GM12878 (cell line): Measurements from ENCODE around the gene GIPC3. TPM values are rescaled to one million over a fixed set of nuclear protein-coding genes. Genes with fewer than 3 reads are reported as not detected.

Source experiments
- ATAC-seq: fragments of 200-7000 bp; cut with Tn5 transposase; 3 replicates; pipeline ENCODE4 v1.9.1; 2020; ENCODE audit warnings: mild to moderate bottlenecking, moderate library complexity
- BruUV-seq: library from RNA; stranded (reverse); fragments of 400-500 nt; replicated peaks from 2 replicates; lab custom pipeline; 2021; lab: Mats Ljungman, UMichigan
- CTCF ChIA-PET: fragments of 300-600 bp; sonication (Branson Sonifier 250); formaldehyde crosslinking; extraction: SDS; loops from one replicate; lab custom pipeline; 2021; ENCODE audit warnings: inconsistent platforms; lab: Yijun Ruan, JAX
- POLR2A ChIA-PET: fragments of 350-600 bp; formaldehyde crosslinking; extraction: SDS; loops from one replicate; lab custom pipeline; 2021; ENCODE audit warnings: inconsistent platforms; lab: Charles Lee
- RAD21 ChIA-PET: fragments of 300-600 bp; sonication (Branson Sonifier 250); formaldehyde crosslinking; loops from one replicate; lab custom pipeline; 2023; ENCODE audit warnings: antibody characterized with exemption; ENCODE audit not compliant: unreplicated experiment; lab: Charles Lee
- SMC1A ChIA-PET: fragments of 300-600 bp; sonication (Branson Sonifier 250); formaldehyde crosslinking; loops from one replicate; lab custom pipeline; 2023; ENCODE audit not compliant: unreplicated experiment, uncharacterized antibody; lab: Charles Lee
- DNase-seq: peaks from one replicate; pipeline ENCODE4 v3.0.0-alpha.2; 2011; ENCODE audit warnings: low read depth, low spot score
- FAIRE-seq: peaks from 3 replicates; lab custom pipeline; 2011; peaks lifted over from hg19 to GRCh38; lab: Jason Lieb, UNC
- H2AFZ ChIP-seq: 2 replicates; pipeline ENCODE4 v1.6.0; 2011; ENCODE audit warnings: low read depth, low read length, control low read depth; ENCODE audit not compliant: control insufficient read depth
- H3K27ac ChIP-seq: 2 replicates; pipeline ENCODE4 v1.5.1; 2011; ENCODE audit warnings: control low read depth; ENCODE audit not compliant: control insufficient read depth, insufficient read depth
- H3K27me3 ChIP-seq, 2 experiments: replicated peaks in 1 of 2; 2 replicates each; pipeline versions ENCODE4 v1.6.0 to v1.6.1; 2011; ENCODE audit warnings: low read length in 1 of 2; ENCODE audit not compliant: control insufficient read depth in 2 of 2, insufficient read depth in 2 of 2
- H3K36me3 ChIP-seq, 2 experiments: 2 replicates each; pipeline ENCODE4 v1.5.1; 2011; ENCODE audit warnings: low read length in 1 of 2; ENCODE audit not compliant: control insufficient read depth in 2 of 2, insufficient read depth in 2 of 2
- H3K4me1 ChIP-seq: 2 replicates; pipeline ENCODE4 v1.6.1; 2011; ENCODE audit warnings: mild to moderate bottlenecking, low read length, moderate library complexity, mixed read lengths; ENCODE audit not compliant: control insufficient read depth, insufficient read depth
- H3K4me2 ChIP-seq: 2 replicates; pipeline ENCODE4 v1.6.0; 2011; ENCODE audit warnings: control low read depth; ENCODE audit not compliant: control insufficient read depth, insufficient read depth
- H3K4me3 ChIP-seq: fragments of 200-600 bp; sonication (generic); 2 replicates; pipeline ENCODE4 v1.5.1; 2016
- H3K79me2 ChIP-seq: 2 replicates; pipeline ENCODE4 v1.6.0; 2011; ENCODE audit warnings: low read length; ENCODE audit not compliant: control insufficient read depth, insufficient read depth
- H3K9ac ChIP-seq: 2 replicates; pipeline ENCODE4 v1.8.0; 2011; ENCODE audit warnings: low read length, control low read depth, mixed read lengths; ENCODE audit not compliant: control insufficient read depth, insufficient read depth
- H3K9me3 ChIP-seq: replicated peaks from 3 replicates; pipeline ENCODE4 v1.5.1; 2011; ENCODE audit warnings: mild to moderate bottlenecking, low read length; ENCODE audit not compliant: control insufficient read depth, insufficient read depth
- H4K20me1 ChIP-seq: 2 replicates; pipeline ENCODE4 v1.6.0; 2011; ENCODE audit not compliant: control insufficient read depth, insufficient read depth
- CEBPZ ChIP-seq: fragments of 150-350 bp; IDR thresholded peaks from 2 replicates; pipeline ENCODE4 v1.6.1; 2016; ENCODE audit warnings: low read depth, low read length
- HDGF ChIP-seq: fragments of 450-650 bp; IDR thresholded peaks from 2 replicates; pipeline ENCODE4 v1.6.1; 2016; ENCODE audit warnings: antibody characterized with exemption
- IKZF1 ChIP-seq: fragments of 450-650 bp; conservative IDR thresholded peaks from 2 replicates; pipeline ENCODE4 v1.6.1; 2017; ENCODE audit warnings: antibody characterized with exemption, mild to moderate bottlenecking
- NFXL1 ChIP-seq: fragments of 450-650 bp; IDR thresholded peaks from 2 replicates; pipeline ENCODE4 v1.6.1; 2017; ENCODE audit warnings: antibody characterized with exemption, mild to moderate bottlenecking, borderline replicate concordance
- NR2C1 ChIP-seq: fragments of 450-650 bp; IDR thresholded peaks from 2 replicates; pipeline ENCODE4 v1.6.1; 2017; ENCODE audit warnings: antibody characterized with exemption, mild to moderate bottlenecking, moderate library complexity
- NRF1 ChIP-seq: conservative IDR thresholded peaks from 2 replicates; pipeline ENCODE4 v1.6.1; 2011; ENCODE audit warnings: mild to moderate bottlenecking, low read depth, low read length, improper control_type of control experiment
- PBX3 ChIP-seq: IDR thresholded peaks from 2 replicates; pipeline ENCODE4 v1.6.1; 2011; ENCODE audit warnings: mild to moderate bottlenecking, low read depth, low read length, moderate library complexity; ENCODE audit not compliant: insufficient replicate concordance
- POU2F2 ChIP-seq: IDR thresholded peaks from 3 replicates; pipeline ENCODE4 v1.6.1; 2011; ENCODE audit warnings: low read depth, mild to moderate bottlenecking, low read length, borderline replicate concordance
- RAD21 ChIP-seq: IDR thresholded peaks from 2 replicates; pipeline ENCODE4 v1.6.1; 2011; ENCODE audit warnings: mild to moderate bottlenecking, low read depth, low read length, moderate library complexity; ENCODE audit not compliant: insufficient read depth
- RBBP5 ChIP-seq: fragments of 200-600 bp; sonication (generic); conservative IDR thresholded peaks from 2 replicates; pipeline ENCODE4 v1.6.1; 2016
- RUNX3 ChIP-seq: IDR thresholded peaks from 2 replicates; pipeline ENCODE4 v1.6.1; 2012; ENCODE audit warnings: low read length, inconsistent platforms
- SMAD5 ChIP-seq: IDR thresholded peaks from 2 replicates; pipeline ENCODE4 v1.6.1; 2016; ENCODE audit warnings: antibody characterized with exemption, low read depth
- ZNF687 ChIP-seq: fragments of 450-650 bp; IDR thresholded peaks from 2 replicates; pipeline ENCODE4 v1.6.1; 2017; ENCODE audit warnings: mild to moderate bottlenecking, moderate library complexity
- WGBS: methylation state at CpG from one replicate; pipeline ENCODE4 v1.1.6; 2016; ENCODE audit warnings: low lambda C conversion rate; ENCODE audit not compliant: insufficient replicate concordance, insufficient coverage; ENCODE audit errors: missing lambda C conversion rate; 5-methylcytosine and 5-hydroxymethylcytosine counted together
- in situ Hi-C: fragments of 300-500 bp; cut with MboI; formaldehyde crosslinking; loops from 9 replicates; pipeline ENCODE4 v1.14.3; 2018; ENCODE audit warnings: mixed read lengths
- intact Hi-C: fragments of 100-400 bp; cut with micrococcal nuclease; formaldehyde crosslinking; loops from one replicate; pipeline ENCODE4 v1.14.2; 2022; ENCODE audit not compliant: unreplicated experiment
- polyA plus RNA-seq, 11 experiments: library from polyadenylated mRNA; depleted of rRNA in 4 of 11; unstranded in 6 of 11; stranded (reverse) in 5 of 11; fragments of >200 nt; fragmentation: Nextera tagmentation in 4 of 11; fragmentation: Illumina TruSeq in 1 of 11; extraction: Ambion mirVana in 4 of 11; extraction: Trizol in 1 of 11; gene quantifications; 1 replicate in 1 of 11; 2 replicates in 10 of 11; pipeline versions ENCODE4 v1.2.1 to v1.2.3, GENCODE V29; 2011 to 2016; ENCODE audit warnings: inconsistent platforms in 2 of 11, missing spikeins in 2 of 11, low read depth in 1 of 11
- total RNA-seq, 4 experiments: library from RNA; depleted of rRNA in 3 of 4; stranded (reverse); fragments of >200 nt in 3 of 4; fragmentation: Illumina TruSeq in 1 of 4; extraction: Trizol in 1 of 4; gene quantifications; 2 replicates each; pipeline versions ENCODE4 v1.2.1 to v1.2.3, GENCODE V29; 2013 to 2021

GIPC3 gene
- total and polyA plus RNA-seq, 10 of the 15 experiments (the other 5 are each of a cell fraction or from before 2014, with no cell fraction given): not detected

- Histone ChIP-seq H3K79me2 (no peaks in the 10 kb centered on the region), H3K36me3 (peaks cover 2 to 7% of the 10 kb centered on the region in 2 experiments; a peak in 3 of 4 replicates), H3K27me3 (no peaks in the 10 kb centered on the region), H3K4me1 (no peaks in the 10 kb centered on the region), H3K27ac (no peak overlapping the region), H3K4me2 (no peak overlapping the region), H3K4me3 (no peak overlapping the region), H4K20me1 (no peaks in the 10 kb centered on the region), H3K9me3 (no peaks in the 10 kb centered on the region), H3K9ac (no peak overlapping the region), H2AFZ (no peak overlapping the region)
- SMC1A ChIA-PET: interaction anchor here (0.6 to 1.1 kb wide), 3 partner anchors 46 to 658 kb away, joined by 3 to 4 read pairs (median 3); no protein-coding TSS in a partner anchor
- no TSS peak for BruUV-seq
- intact Hi-C loops (loop anchor here (1.0 to 5.0 kb wide), 2 partner anchors 73 to 162 kb away; partner anchors contain the start of gene TJP3), in situ Hi-C loops (no loop called here)
- POLR2A ChIA-PET: interaction anchor here (0.6 to 0.9 kb wide), 3 partner anchors 9 to 852 kb away, joined by 3 to 5 read pairs (median 5); partner anchors contain the start of gene MRPL54
- DNase-seq (no peak), FAIRE-seq (peak; percentile 49), ATAC-seq (peak; percentile 92)
- CTCF ChIA-PET: interaction anchor here (0.6 to 2.7 kb wide), 17 partner anchors 8 to 670 kb away, joined by 3 to 20 read pairs (median 4); partner anchors contain the start of gene MFSD12
- RAD21 ChIA-PET: interaction anchor here (1.0 kb wide), 1 partner anchor 12 kb away, joined by 4 read pairs; the partner anchor contains the start of gene MFSD12
- WGBS: 51% methylated on average over 28 of the region's 30 CpGs
- TF ChIP-seq NR2C1 (no peak), RAD21 (peak; percentile 72), RUNX3 (peak; percentile 26; the same call in 1 of the 2 replicates), RBBP5 (no peak), PBX3 (no peak), NRF1 (no peak), CEBPZ (no peak), POU2F2 (peak; percentile 37; the same call in 1 of the 3 replicates), ZNF687 (no peak), SMAD5 (no peak), NFXL1 (no peak), HDGF (peak; percentile 81), IKZF1 (no peak)
Observed at GRCh38 chr19:3544742-3545668, 40.3 kb upstream of the GIPC3 start.
